GM18511 (cell line): ENCODE measurements around the gene STRBP.
"Not testable (repeated sequence)": the region's sequence is repeated elsewhere in the genome, so short reads cannot be mapped to it uniquely, and the experiment has no call there.

Source experiments
- ATAC-seq: cut with Tn5 transposase; IDR thresholded peaks from one replicate; pipeline ENCODE4 v1.9.1; 2021; ENCODE audit warnings: mild to moderate bottlenecking, moderate library complexity; ENCODE audit not compliant: unreplicated experiment

STRBP gene

DNA sequence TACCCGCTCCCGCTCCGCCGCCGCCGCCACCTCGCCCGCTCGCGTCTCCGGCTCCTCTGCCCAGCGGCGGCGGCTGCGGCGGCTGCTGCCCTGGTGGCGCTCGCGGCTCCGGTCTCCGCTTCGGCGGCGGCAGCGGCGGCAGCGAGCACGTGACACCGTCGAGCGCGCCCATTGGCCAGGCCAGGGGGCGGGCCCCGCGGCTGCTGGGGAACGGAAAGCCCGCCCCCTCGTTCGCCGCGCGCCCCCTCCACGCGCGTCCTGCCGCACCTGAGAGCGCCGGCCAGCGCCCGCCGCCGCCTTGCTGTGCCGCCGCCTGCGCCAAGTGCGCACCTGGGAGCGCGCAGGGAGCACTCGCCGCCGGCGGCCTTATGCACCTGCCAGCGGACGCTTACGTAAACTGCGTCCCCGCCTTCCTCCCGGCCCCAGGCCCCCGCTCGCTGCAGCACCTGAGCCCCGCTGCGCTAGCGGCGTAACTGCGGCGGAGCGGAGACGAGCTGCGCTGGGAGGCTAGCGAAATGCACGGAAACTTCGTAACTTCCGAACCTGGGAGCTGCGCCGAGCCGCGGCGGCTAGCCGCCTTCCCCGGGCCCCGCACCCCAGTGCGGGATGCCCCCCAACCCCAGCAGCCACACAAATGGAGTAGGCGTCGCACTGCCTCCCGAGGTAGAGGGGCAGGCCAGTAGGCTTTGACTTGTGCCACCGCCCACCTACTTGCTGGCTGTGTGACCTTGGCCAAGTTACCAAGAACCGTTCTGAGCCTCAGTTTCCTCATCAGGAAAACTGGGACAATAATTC lies at the start of gene STRBP:
STRBP (minus strand) TSS at position 122 of the 795 bp plus-strand sequence. CDS start 84,452 bp downstream, outside the sequence.
- ATAC-seq: peak; percentile 90

DNA sequence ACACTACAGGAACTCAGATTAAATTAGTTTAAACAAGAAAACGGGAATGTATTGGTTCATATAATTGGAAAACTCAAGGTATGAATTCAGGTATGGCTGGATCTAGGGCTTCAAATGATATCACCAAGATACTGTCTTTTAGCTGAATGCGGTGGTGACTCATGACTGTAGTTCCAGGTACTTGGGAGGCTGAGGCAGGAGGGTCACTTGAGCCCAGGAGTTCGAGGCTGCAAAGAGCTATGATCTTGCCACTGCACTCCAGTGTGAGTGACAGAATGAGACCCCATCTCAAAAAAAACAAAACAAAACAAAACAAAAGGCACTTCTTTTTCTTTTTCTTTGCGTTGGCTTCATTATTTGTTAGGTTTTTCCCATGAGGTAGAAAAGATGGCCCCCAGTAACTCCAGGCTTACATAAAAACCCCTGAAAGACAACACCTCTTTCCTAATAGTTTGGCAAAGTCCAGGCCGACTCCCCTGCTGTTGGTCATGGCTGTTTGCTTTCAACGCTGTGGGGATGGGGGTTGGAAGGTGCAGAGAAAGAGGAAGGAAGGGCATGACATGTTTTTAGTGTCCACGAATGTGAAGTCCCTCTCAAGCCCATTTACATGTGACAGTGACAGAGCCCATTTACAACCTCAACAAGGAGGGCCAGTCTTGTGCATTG lies 47.8 kb upstream of the STRBP start:
- ATAC-seq: no peak

DNA sequence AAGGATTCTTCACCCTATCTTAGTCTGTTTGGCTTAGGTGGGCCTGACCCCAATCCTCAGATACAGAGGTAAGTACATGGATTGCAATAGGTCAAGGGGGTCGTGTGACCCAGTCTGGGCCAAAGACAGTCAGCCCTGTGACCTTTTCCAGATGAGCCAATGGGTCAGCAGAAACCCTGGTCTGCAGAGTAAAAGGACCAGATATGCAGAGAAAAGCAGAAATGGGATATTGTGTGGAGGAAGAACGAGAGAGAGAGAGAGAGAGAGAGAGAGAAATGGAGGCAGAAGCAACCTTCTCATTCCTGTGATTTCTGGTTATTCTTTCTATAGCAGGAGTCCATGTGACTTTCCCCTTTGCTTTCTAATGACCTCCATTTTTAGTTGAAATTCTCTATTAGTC lies 47.2 kb upstream of the STRBP start:
- ATAC-seq: no peak

DNA sequence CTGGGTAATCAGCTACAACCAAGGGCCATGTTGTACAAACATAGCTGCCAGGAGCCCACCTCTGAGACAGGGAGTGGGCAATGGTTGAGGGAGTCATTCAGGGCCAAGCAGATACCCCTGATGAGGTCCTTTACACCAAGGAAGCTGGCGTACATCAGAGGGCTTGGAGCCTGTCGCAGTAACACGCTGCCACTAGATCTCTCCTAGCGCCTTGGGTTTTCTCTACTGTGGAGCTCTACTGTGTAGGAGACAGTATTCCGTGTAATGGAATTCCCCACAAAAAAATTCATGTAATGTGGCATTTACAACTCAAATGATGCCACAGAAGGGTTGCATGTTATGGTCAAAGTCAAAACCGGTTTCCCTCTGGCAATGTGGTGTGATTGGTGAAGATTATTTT lies 46.2 kb upstream of the STRBP start:
- no peak for ATAC-seq

DNA sequence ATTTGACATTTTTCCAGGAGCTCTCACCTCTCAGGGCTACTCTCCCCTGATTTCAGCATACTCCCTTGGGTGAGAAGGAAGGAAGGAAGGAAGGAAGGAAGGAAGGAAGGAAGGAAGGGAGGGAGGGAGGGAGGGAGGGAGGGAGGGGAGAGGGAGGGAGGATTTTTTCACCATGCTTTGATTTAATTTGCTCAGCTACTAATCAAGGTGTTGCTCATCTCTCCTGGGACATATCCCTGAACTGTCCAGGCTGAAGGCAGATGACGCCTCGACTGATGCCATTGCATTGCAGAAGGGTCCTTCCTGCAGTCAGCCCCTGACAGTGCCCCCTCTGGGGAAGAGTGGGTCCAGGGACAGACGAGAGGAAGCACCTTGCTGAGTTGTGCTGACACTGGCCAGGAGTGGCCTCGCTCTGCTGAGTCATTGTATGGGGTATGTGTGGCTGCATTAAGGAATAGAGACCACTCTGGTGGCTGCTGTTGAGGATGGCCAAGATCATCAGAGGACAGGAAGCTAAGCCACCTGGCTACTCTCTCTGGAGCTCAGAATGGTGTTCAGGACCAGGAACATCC lies 44.0 kb upstream of the STRBP start:
- ATAC-seq: no peak

DNA sequence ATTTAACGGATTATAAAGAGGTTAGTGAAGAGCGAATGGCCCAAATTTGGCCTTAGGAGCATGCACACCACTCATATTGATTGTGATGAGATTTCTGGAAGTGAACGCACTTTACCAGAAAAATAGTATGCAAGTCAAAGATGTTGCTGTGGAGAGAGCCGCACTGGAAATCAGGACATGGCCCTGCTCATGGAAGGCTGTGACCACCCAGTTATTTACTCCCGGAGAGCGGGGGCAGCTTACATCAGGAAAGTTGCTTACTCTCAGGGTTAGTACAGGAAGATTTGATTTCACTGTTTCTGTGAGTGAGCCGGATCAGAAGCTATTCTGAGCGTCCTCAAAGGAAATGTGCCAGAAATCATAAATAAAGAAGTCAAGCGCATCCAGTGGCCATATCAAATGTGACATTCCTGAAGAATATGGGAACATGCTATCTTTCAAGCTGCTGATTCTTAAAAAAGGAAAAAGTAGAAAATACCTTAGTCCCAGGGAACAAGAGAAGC lies 42.9 kb upstream of the STRBP start:
- ATAC-seq: no peak

DNA sequence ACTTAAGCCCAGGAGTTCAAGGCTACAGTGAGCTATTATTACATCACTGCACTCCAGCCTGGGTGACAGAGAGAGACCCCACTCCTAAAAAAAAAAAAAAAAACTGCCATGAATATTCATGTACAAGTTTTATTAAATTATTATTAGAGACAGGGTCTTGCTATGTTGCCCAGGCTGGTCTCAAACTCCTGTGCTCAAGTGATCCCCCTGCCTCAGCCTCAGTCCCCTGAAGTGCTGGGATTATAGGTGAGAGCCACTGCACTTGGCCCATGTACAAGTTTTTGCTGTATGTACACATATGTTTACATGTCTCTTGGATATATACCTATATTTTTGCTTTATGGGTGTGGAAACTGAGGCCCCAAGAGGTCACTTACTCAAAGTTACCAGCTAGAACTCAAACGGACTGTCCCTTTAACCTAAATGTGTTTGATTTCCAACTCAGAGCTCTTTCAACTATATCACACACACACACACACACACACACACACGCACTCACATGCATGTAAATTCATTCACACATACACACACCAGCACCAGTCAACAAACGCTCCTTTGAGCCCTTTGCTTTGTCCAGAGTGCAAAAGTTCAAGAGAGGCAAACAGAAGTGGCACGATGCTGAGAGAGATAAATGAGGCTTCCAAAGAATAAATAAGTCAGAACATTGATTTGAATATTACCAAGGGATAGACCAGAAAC lies 42.3 kb upstream of the STRBP start:
- no peak for ATAC-seq

DNA sequence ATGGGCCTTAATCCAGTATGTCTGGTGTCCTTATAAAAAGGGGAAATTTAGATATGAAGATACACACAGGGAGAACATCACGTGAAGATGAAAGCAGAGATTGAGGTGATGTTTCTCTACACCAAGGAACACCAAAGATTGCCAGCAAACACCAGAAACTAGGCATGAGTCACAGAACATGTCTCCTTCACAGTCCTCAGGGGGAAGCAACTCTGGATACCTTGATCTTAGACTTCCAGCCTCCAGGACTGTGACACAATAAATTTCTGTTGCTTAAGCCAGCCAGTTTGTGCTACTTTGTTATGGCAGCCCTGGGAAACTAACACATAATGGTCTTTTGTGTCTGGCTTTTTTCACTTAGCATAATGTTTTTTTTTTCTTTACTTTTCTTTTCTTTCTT lies 41.2 kb upstream of the STRBP start:
- ATAC-seq: no peak

DNA sequence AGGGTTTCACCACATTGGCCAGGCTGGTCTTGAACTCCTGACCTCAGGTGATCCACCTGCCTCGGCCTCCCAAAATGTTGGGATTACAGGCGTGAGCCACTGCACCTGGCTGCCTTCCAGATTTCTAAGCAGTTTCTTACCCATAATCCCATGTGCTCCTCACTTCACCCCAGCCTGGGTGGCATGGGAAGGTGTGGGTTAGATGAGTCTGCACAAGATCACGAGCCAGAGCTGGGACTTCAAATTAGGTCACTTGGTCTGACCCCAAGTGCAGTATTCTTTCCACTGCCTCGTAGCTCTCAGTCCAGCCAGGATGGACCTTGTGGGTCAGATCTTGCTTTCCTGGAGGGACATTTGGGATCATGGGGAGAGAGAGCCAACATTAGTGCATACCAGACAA lies 37.5 kb upstream of the STRBP start:
- ATAC-seq: no peak

DNA sequence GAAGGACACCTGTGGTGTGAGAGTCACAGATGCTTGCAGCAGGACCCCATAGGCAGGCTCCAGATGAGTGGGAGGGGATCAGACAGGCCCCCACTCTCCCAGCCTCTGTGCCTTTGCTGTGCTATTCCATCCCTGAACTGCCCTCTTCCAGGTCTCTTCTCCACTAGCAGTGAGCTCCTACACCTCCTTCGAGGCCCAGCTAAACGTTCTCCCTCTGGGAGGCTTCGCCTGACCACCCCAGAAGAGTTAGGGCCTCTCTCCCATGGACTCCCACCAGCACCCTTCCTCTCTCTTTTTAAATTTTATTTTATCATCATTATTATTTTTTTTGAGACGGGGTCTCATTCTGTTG lies 35.9 kb upstream of the STRBP start:
- ATAC-seq: no peak

DNA sequence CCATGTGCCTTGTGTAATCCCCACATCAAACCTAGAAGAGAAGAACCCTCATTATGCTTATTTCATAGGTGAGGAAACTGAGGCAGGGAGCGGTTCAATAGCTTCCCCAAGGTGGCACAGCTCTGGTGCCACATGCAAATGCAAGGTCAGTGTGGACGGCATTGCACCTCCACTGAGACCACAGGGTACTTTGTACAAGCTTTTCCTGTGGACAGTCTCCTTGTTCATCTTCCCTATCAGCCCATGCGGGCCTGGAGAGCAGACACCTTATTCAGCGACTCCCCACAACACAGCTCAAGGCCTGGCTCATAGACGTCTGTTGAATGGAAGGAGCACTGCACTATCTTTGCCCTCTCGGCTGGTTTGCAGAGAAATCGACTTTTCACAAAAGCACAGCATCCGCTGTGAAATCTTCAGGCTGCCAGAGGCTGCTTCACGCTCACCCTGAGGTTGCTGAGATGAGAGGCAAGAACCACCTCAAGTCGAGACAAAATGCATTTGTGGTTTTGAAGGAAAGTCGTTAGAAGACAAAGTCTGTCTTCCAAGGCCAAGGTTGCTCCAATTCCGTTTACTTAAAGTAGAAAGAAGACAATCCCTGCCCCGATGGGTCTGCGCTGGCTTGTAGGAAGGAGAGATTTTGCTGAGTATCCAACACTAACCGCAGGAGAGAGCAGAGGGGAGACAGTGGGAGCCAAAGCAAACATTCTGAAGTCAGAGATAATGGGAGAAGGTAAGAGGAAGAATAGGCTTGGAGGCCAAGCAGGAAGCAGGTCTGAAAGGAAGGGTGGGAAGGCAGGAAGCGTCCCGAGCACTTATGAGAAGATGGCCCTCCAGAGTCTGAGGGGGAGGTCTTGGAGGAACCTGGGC lies 34.2 kb upstream of the STRBP start:
- no peak for ATAC-seq

DNA sequence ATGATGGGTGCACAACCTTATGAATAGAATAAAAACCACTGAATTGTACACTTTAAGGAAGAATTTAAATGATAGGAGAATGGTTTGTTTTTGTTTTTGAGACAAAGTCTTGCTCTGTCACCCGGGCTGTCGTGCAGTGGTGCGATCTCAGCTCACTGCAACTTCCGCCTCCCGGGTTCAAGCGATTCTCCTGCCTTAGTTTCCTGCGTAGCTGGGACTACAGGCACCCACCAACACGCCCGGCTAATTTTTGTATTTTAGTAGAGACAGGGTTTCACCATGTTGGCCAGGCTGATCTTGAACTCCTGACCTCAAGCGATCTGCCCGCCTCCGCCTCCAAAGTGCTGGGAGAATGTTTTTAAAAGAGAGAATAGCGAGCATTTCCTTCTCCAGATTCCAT lies 33.5 kb upstream of the STRBP start:
- ATAC-seq: not testable (repeated sequence)

DNA sequence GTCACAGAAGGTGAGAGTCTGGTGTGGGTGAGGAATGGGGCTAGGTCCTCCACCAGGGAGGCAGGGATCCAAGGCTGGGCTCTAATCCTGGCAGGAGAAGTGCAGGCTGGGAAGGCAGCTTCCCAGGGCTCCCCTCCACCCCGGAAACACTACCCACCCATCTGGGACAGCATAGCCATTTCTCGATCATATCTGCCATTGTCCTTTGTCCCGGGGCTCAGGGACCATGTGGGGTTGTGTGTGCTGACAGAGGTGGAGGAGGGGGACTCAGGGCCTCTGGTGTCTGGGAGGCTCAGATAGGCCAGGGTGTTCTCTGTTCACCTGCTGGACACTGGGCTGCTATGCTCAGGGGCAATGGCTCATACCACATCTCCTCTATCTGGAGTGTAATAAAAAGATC lies 32.2 kb upstream of the STRBP start:
- ATAC-seq: no peak

DNA sequence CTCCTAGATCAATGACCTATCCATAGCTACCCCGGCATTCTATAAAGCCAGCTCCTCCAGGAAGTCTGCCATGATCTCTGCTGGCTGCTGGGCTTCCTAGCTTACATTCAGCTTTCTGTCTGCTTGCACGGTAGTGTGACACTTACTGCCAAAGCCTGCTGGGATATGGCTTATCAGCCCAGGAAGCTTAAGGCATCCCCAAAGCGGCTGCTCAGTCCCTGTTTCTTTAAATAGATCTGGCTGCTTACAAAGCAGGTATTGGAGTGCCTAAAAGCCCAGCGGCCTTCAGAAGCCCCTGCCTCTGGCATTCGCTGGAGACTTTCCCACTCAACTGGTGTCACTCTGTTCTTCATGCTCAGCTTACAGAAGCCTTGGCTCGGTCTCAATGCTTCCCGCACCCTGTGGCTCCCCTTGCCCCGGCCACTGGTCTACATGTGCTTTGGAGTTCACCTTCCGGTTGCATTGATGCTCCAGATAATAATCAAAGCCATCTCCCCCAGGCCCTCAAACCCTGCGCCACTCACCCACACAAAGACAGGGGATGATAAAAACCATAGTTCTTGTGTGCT lies 31.3 kb upstream of the STRBP start:
- ATAC-seq: no peak

DNA sequence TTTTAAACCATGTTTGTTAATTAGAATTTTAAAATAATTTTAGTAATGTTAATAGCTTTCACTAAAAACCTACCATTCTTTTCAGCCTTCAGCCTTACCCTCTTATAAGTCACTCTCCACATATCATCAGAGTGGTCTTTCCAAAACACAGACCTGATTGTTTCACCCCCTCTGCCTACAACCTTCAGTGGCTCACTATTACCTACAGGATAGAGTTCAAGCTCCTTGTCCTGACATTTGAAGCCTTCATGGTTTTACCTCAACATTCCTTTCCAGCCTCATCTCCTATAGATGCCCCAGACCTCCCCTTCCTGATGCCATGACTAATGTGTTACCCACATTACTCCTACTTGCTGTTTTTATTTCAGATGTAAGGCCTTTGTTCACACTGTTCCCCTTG lies 27.8 kb upstream of the STRBP start:
- ATAC-seq: no peak

DNA sequence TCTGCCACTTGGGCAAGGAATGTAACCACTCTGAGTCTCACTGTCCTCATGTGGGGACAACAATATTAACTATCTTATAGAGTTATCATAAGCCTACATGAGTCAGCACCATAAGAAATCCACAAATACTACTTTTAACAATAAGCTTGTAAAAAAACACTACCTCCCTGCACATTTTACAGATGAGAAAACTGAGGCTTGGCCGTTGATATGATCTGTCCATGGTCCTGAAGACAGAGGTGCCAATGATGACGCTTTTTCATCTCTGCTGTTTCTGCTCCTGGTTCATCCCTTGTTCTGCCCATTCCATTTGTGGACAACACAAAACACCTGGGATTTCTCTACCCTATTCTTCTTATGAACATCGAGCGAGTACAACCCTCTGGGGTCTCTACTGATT lies 23.4 kb upstream of the STRBP start:
- no peak for ATAC-seq

DNA sequence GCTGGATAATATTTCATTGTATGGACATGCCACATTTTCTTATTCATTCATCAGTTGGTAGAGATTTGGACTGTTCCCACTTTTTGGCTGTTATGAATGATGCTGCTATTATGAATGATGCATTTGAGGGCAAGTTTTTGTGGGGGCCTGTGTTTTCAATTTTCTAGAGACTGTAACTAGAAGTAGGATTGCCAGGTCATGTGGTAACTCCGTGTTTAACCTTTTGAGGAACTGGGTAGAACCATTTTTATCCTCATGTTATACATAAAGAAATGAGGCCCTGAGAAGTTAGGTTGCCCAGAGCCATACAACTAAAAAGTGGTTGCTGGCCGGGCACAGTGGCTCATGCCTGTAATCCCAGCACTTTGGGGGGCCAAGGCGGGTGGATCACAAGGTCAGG lies 22.4 kb upstream of the STRBP start:
- ATAC-seq: no peak

DNA sequence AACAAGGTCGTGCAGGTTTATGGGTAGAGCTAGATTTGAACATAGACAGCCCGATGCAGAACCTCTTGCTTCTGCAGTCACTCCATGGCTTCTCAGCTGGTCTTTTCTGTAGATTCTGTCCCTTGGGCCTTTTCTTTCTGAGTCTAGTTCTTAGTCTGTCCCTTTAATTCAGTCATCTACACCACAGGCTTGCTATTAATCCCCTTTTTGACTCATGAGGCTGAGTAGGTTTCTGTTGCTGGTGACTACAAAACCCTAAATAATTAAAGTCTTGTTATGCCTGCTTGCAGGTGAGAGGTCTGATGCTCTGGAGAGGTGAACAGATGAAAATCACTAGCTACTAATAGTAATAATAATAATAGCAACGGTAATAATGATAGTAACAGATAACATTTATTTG lies 19.3 kb upstream of the STRBP start:
- no peak for ATAC-seq

DNA sequence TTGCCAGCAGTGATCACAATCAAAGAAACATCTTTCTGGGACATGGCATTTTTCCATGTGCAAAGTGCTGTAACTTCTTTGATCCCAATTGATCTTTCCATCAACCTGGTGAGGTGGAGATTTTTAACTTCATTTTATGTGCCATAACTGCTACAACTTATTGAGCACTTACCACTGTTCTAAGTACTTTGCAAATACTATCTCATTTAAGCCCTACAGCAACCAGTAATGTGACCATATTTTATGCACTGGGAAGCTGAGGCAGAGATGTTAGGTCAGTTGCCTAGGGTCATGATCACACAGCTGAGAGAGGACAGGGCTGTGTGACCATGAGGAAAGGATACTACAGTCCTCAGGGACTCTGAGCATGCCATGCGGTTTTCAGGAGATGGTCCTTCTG lies 17.9 kb upstream of the STRBP start:
- ATAC-seq: no peak

DNA sequence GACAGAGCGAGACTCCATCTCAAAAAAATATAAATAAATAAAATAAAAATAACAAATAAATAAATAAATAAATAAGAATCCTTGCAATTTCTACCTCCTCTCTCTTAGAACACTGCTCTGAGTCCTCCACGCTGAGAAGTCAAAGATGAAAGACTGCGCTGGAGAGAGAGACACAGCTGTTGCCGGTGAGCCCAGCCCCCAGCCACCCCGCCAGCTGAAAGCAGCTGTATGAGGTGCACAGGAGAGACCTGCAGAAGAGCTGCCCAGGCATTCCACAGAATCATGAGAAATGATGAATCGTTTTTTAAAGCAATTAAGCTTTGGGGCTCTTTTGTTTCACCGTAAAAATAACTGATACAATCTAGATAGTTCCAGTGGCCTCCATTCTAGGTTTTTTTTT lies 16.3 kb upstream of the STRBP start:
- no peak for ATAC-seq
